Raji (cell line): ENCODE data around the gene AK4.

Experiments used
- POLR2A ChIP-seq: IDR thresholded peaks from 2 replicates; pipeline ENCODE4 v1.6.1; 2011; ENCODE audit warnings: low read depth, low read length, control low read depth; ENCODE audit not compliant: insufficient read depth

AK4 gene

GRCh38 chr1:65148548-65149350, 746 bp downstream of the AK4 start:
- peak; percentile 76 for TF ChIP-seq POLR2A

- no peak for TF ChIP-seq POLR2A
Observed at GRCh38 chr1:65149351-65150107, 1.5 kb downstream of the AK4 start.

GRCh38 chr1:65150108-65150463, 2.1 kb downstream of the AK4 start:
- no peak for TF ChIP-seq POLR2A

- TF ChIP-seq POLR2A: no peak
Observed at GRCh38 chr1:65150583-65151263, 2.7 kb downstream of the AK4 start.

GRCh38 chr1:65151641-65152040, 3.6 kb downstream of the AK4 start:
- TF ChIP-seq POLR2A: no peak

GRCh38 chr1:65153635-65154034, 5.6 kb downstream of the AK4 start:
- TF ChIP-seq POLR2A: no peak

GRCh38 chr1:65156910-65157545, 9.0 kb downstream of the AK4 start:
- no peak for TF ChIP-seq POLR2A

- no peak for TF ChIP-seq POLR2A
Observed at GRCh38 chr1:65157546-65157941, 9.5 kb downstream of the AK4 start.

GRCh38 chr1:65159801-65160523, 12.0 kb downstream of the AK4 start:
- no peak for TF ChIP-seq POLR2A

GRCh38 chr1:65163201-65163805, 15.3 kb downstream of the AK4 start:
- no peak for TF ChIP-seq POLR2A

GRCh38 chr1:65164633-65165032, 16.6 kb downstream of the AK4 start:
- no peak for TF ChIP-seq POLR2A

- no peak for TF ChIP-seq POLR2A
Observed at GRCh38 chr1:65165269-65165993, 17.4 kb downstream of the AK4 start.

- TF ChIP-seq POLR2A: no peak
Observed at GRCh38 chr1:65166572-65167305, 18.7 kb downstream of the AK4 start.
